NCI-H526 treated with DMSO at 0.1 percent for 48 hours (cell line): ENCODE data around the gene SPOPL.

Source experiments
- DNase-seq: peaks from one replicate; lab custom pipeline; 2025; lab: John Stamatoyannopoulos, UW

Gene SPOPL

DNA sequence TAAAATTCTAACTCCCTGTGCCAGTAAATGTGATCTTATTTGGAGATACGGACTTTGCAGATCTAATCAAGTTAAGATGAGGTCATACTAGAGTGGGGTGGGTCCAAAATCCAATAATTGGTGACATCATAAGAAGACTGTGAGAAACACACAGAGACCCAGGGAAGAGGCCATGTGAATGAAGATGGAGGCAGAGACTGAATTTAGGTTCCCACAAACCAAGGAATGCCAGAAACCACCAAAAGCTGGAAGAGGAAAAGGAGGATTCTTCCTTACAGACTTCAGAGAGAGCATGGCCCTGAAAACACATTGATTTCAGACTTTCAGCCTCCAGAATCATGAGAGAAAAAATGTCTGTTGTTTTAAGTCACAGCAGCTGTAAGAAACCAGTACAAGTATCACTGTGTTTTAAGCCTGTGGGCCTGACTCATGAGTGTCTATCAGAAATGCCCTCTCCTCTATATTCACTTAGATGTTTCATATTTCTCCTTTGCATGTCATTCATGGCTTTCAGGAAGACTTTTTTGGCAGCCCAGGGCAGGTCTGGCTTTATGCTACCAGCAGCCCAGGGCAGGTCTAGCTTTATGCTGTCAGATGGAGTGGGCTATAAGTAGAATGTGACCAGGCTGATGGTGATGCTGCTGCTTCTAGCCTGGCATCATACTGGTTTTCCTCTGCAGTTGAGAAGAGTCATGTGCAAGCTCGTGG lies 100.0 kb downstream of the SPOPL start:
- DNase-seq = no peak

DNA sequence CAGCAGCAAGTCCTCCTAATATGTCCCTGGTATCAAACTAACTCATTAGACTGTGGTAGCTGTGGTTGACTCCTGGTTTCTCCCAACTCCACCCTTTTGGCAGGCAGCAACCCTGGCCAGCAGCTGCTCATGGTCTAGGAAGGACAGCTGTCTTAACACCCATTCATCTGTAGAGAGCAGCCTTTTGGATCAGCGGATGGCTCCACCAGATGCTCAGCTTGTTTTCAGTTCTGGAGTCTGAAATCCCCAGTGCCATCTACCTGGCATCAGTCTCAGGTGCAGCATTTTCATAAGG lies 100.5 kb downstream of the SPOPL start:
- no peak for DNase-seq

DNA sequence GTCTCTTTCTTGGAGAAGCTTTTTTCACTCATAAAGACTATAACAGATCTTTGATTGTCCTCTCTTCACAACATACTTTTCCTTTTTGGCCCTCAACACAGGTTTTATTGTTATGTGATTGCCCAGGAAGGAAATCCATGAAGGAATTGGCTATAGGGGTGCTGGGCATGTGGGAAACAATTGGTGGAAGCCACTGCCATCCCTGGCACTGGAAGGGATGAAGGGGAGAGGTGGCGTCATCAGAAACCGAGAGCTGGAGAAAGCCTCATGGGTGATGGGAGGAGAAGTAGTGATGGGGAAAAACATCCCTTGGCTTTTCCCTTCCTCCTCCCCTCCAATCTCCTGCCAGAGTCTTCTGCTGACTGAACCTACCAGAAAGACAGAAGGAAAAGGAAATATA lies 106.2 kb downstream of the SPOPL start:
- no peak for DNase-seq

DNA sequence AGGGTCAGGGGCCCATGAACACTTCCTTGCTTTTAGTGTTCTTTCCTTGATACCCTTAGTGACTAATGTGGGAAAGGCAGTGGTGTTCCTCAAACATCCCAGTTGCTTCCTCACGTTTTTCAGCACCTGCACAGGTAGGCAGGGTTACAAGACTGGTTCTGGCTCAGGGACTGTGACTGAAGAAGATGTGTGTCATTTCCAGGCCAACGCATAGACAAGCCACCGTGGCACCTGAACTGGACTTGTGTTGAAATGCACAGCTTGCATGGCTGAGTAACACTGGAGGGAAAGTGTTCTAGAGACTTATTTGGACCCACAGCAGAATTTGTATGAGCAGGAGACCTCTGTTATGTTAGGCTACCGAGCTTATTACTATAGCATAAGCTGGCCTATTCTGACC lies 107.9 kb downstream of the SPOPL start:
- DNase-seq = no peak

DNA sequence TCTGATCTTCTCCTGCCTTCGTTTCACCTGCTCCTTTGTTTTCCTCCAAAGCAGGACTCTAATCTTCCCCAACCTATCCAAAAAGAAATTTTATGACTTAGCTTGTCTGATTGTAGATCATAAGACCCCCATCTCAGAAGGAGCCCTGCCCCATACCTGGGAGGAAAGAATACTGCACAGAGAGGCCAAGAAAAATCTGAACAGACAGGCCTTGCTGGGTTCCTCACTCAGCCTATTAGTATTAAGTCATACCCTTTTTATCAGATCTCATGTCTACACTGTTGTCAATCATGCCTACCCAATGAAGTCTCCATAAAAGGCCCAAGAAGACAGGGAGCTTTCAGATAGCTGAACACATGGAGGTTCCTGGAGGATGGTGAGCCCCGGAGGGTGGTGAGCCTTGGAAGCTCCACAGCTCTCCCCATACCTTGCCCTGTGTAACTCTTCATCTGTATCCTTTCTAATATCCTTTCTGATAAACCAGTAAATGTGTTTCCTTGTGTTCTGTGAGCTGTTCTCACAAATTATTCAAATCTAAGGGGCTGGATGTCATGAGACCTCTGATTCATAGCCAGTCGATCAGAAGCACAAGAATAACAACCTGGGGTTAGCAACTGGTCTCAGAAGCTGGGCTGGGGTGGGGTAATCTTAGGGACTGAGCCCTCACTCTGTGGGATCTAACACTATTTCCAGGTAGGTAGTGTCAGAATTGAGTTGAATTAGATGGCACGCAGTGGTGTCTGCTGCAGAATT lies 108.8 kb downstream of the SPOPL start:
- DNase-seq = no peak

DNA sequence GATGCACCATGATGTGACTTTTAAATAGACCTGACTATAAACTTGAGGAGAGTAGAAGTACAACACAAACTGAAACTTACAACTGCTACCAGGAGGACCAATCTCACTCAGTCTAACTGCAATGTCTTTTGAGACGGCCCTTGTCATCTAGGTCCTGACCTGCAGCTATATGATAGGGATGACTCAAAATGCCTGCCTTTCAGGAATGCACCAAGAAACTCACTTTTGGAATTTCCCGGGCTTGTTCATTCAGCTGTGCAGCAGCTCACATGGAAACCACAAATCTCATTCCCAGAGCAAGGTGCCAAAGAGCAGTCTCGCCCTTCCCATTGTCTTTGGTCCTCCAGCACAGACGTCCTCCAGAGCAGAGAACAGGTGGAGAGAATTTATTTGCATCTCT lies 113.7 kb downstream of the SPOPL start:
- DNase-seq = no peak

DNA sequence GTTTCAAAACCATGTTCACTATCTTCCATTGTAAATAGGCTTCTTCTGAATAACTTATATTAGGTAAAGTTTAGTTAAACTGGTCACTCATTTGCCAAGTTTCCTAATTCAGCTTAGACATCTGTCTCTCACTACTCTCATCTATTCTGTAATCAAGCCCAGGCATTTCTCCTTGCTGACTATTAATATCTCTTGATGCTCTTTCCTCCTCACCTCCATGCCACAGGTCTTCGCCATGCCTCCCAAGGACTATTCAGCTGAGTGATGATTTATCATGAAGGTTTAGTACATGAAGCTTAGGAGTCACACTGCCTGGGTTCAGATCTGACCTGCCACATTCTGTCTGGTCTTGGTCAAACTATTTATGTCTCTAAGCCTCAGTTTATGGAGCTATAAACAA lies 115.5 kb downstream of the SPOPL start:
- no peak for DNase-seq

DNA sequence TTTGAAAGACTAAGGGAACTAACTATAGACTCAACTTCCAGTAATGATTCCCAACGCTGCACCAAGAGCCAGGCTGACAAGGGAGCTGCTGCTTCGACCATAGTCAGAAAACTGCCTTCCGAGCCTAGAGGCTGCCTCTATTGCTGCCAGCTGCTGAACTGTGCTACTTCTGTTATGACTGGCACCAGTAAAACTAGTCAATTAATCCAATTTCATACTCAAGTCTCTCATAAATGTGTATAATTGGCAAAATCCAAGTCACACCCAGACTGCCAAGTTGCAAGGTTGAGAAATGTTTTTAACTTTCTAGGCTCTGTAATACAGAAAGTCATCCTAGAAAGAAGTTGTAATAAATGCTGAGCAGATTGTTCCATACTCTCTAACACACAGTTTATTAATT lies 117.4 kb downstream of the SPOPL start:
- no peak for DNase-seq

DNA sequence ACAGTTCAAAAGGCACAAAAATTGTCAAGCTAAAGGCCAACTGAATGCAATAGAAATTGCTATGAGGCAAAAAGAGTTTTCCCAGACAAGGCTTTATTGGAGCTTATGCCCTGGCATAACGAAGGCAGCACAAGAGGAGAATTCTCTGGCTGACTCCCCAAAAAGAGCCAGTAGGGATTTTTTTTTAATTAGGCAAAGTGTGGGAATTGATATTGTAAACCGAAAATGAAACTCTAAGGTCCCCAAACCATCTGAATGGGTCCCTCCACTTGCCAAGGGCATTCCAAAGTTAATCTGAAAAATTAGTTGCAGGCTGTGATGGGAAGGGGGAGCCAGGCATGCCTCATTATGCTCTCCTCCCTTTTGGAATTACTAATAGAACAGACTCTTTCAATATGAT lies 118.9 kb downstream of the SPOPL start:
- DNase-seq = no peak

DNA sequence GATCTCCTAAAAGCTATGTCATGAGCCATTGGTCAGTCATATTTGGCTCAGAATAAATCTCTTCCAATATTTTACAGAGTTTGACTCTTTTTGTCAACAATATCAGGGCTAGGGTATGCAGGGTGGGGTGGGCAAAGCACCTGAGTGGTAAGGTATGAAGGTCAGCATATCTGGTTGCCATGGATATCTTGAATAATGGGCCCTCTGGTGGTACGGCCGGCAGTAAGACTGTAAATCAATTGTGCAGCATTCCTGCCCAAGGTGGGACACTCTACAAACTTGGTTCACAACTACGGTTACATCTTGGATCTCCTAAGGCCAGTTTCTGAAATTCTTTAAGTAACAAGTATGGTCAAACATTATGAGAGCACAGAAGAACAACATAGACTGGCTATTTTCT lies 119.6 kb downstream of the SPOPL start:
- no peak for DNase-seq

DNA sequence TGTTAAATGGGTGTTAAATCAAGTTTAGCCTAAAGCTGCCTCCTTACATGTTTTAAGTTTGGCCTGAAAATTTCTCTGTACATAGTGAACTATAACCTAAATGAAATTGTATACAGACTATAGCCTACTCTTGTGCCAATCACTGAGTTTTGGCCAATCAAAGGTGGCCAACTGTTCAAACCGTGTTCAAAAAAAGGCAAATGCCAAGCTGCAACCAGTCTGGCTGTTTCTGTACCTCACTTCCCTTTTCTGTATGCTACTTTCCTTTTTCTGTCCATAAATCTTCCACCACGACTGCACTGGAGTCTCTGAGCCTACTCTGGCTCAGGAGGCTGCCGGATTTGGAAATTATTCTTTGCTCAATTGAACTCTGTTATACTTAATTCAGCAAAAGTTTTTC lies 121.0 kb downstream of the SPOPL start:
- no peak for DNase-seq
